ENCODE data around the gene B4GALT5.
A peak's percentile ranks its signal among the peaks of the same experiment; 100 is the strongest.
"Not testable (repeated sequence)": the region's sequence is repeated elsewhere in the genome, so short reads cannot be mapped to it uniquely, and the experiment has no call there.

B4GALT5 gene

GRCh38 chr20:49713753-49714712 is at the start of gene B4GALT5:
Gene B4GALT5, minus strand, starts transcription at chr20:49713878. Its CDS starts 188 bp downstream, at chr20:49713690.
- Mint-ChIP-seq H3K27me3 (no peaks in the 10 kb centered on the region), H3K27ac (ENCODE audit: low read depth) (peak within 1 kb of the TSS; percentile 92), H3K4me3 (peak within 1 kb of the TSS; percentile 82), H3K36me3 (ENCODE audit: insufficient read depth) (peaks cover 5% of the 10 kb centered on the region), H3K4me1 (peaks cover 40% of the 10 kb centered on the region), H3K9me3 (no peaks in the 10 kb centered on the region)
- DNase-seq (ENCODE audit: low spot score in 2 of 2) (peak; percentile 50 to 51), ATAC-seq (replicated peaks; ENCODE audit: extremely low read depth, poor library complexity, severe bottlenecking) (peak; percentile 77)

GRCh38 chr20:49762940-49763766 is 49.5 kb upstream of the B4GALT5 start:
- DNase-seq (ENCODE audit: low spot score in 2 of 2) (no peak), ATAC-seq (replicated peaks; ENCODE audit: extremely low read depth, poor library complexity, severe bottlenecking) (no peak)
- peaks cover 2% of the 10 kb centered on the region for H3K36me3 Mint-ChIP-seq (ENCODE audit: insufficient read depth)
- H3K27ac Mint-ChIP-seq (ENCODE audit: low read depth): no peak overlapping the region
- H3K27me3 Mint-ChIP-seq: no peaks in the 10 kb centered on the region
- H3K4me3 Mint-ChIP-seq: no peak overlapping the region
- H3K4me1 Mint-ChIP-seq: peaks cover 7% of the 10 kb centered on the region
- no peaks in the 10 kb centered on the region for H3K9me3 Mint-ChIP-seq

GRCh38 chr20:49761888-49762287 is 48.2 kb upstream of the B4GALT5 start:
- not testable (repeated sequence) for H3K27ac Mint-ChIP-seq (ENCODE audit: low read depth); H3K4me1 Mint-ChIP-seq; ATAC-seq (replicated peaks; ENCODE audit: extremely low read depth, poor library complexity, severe bottlenecking); H3K9me3 Mint-ChIP-seq; H3K27me3 Mint-ChIP-seq; DNase-seq (ENCODE audit: low spot score in 2 of 2); H3K36me3 Mint-ChIP-seq (ENCODE audit: insufficient read depth); H3K4me3 Mint-ChIP-seq

- Mint-ChIP-seq H3K27me3 (no peaks in the 10 kb centered on the region), H3K4me3 (no peak overlapping the region), H3K36me3 (ENCODE audit: insufficient read depth) (peaks cover 2% of the 10 kb centered on the region), H3K27ac (ENCODE audit: low read depth) (no peak overlapping the region), H3K9me3 (no peaks in the 10 kb centered on the region), H3K4me1 (no peaks in the 10 kb centered on the region)
- ATAC-seq (replicated peaks; ENCODE audit: extremely low read depth, poor library complexity, severe bottlenecking) (no peak), DNase-seq (ENCODE audit: low spot score in 2 of 2) (no peak)
Measured at GRCh38 chr20:49759266-49759950, 45.7 kb upstream of the B4GALT5 start.

GRCh38 chr20:49758781-49759180 is 45.1 kb upstream of the B4GALT5 start:
- no peak for ATAC-seq (replicated peaks; ENCODE audit: extremely low read depth, poor library complexity, severe bottlenecking)
- H3K9me3 Mint-ChIP-seq: no peaks in the 10 kb centered on the region
- no peak for DNase-seq (ENCODE audit: low spot score in 2 of 2)
- H3K27ac Mint-ChIP-seq (ENCODE audit: low read depth): no peak overlapping the region
- no peaks in the 10 kb centered on the region for H3K27me3 Mint-ChIP-seq
- H3K4me3 Mint-ChIP-seq: no peak overlapping the region
- H3K4me1 Mint-ChIP-seq: no peaks in the 10 kb centered on the region
- peaks cover 2% of the 10 kb centered on the region for H3K36me3 Mint-ChIP-seq (ENCODE audit: insufficient read depth)

- Mint-ChIP-seq H3K4me1 (no peaks in the 10 kb centered on the region), H3K27me3 (no peaks in the 10 kb centered on the region), H3K4me3 (no peak overlapping the region), H3K9me3 (no peaks in the 10 kb centered on the region), H3K27ac (ENCODE audit: low read depth) (no peak overlapping the region), H3K36me3 (ENCODE audit: insufficient read depth) (peaks cover 2% of the 10 kb centered on the region)
- DNase-seq (ENCODE audit: low spot score in 2 of 2) (no peak), ATAC-seq (replicated peaks; ENCODE audit: extremely low read depth, poor library complexity, severe bottlenecking) (no peak)
Measured at GRCh38 chr20:49757597-49757996, 43.9 kb upstream of the B4GALT5 start.

- Mint-ChIP-seq H3K27me3 (no peaks in the 10 kb centered on the region), H3K36me3 (ENCODE audit: insufficient read depth) (peaks cover 2% of the 10 kb centered on the region), H3K4me3 (no peak overlapping the region), H3K9me3 (no peaks in the 10 kb centered on the region), H3K4me1 (peaks cover under 1% of the 10 kb centered on the region), H3K27ac (ENCODE audit: low read depth) (no peak overlapping the region)
- no peak for DNase-seq (ENCODE audit: low spot score in 2 of 2)
- ATAC-seq (replicated peaks; ENCODE audit: extremely low read depth, poor library complexity, severe bottlenecking): no peak
Measured at GRCh38 chr20:49756241-49756640, 42.6 kb upstream of the B4GALT5 start.

- Mint-ChIP-seq H3K27ac (ENCODE audit: low read depth) (no peak overlapping the region), H3K9me3 (no peaks in the 10 kb centered on the region), H3K27me3 (no peaks in the 10 kb centered on the region), H3K4me3 (no peak overlapping the region), H3K4me1 (peaks cover 6% of the 10 kb centered on the region), H3K36me3 (ENCODE audit: insufficient read depth) (peaks cover 2% of the 10 kb centered on the region)
- DNase-seq (ENCODE audit: low spot score in 2 of 2) (no peak), ATAC-seq (replicated peaks; ENCODE audit: extremely low read depth, poor library complexity, severe bottlenecking) (no peak)
Measured at GRCh38 chr20:49754596-49754995, 40.9 kb upstream of the B4GALT5 start.

GRCh38 chr20:49753133-49753532 is 39.5 kb upstream of the B4GALT5 start:
- ATAC-seq (replicated peaks; ENCODE audit: extremely low read depth, poor library complexity, severe bottlenecking) (no peak), DNase-seq (ENCODE audit: low spot score in 2 of 2) (no peak)
- Mint-ChIP-seq H3K27me3 (no peaks in the 10 kb centered on the region), H3K27ac (ENCODE audit: low read depth) (no peak overlapping the region), H3K4me3 (no peak overlapping the region), H3K36me3 (ENCODE audit: insufficient read depth) (no peaks in the 10 kb centered on the region), H3K4me1 (peaks cover 6% of the 10 kb centered on the region), H3K9me3 (no peaks in the 10 kb centered on the region)

- Mint-ChIP-seq H3K9me3 (no peaks in the 10 kb centered on the region), H3K27ac (ENCODE audit: low read depth) (no peak overlapping the region), H3K4me3 (no peak overlapping the region), H3K36me3 (ENCODE audit: insufficient read depth) (no peaks in the 10 kb centered on the region), H3K27me3 (no peaks in the 10 kb centered on the region), H3K4me1 (peaks cover 6% of the 10 kb centered on the region)
- DNase-seq (ENCODE audit: low spot score in 2 of 2) (no peak), ATAC-seq (replicated peaks; ENCODE audit: extremely low read depth, poor library complexity, severe bottlenecking) (no peak)
Measured at GRCh38 chr20:49752201-49752903, 38.7 kb upstream of the B4GALT5 start.

GRCh38 chr20:49751397-49751736 is 37.7 kb upstream of the B4GALT5 start:
- no peak for DNase-seq (ENCODE audit: low spot score in 2 of 2)
- Mint-ChIP-seq H3K4me3 (no peak overlapping the region), H3K9me3 (no peaks in the 10 kb centered on the region), H3K27ac (ENCODE audit: low read depth) (no peak overlapping the region), H3K36me3 (ENCODE audit: insufficient read depth) (no peaks in the 10 kb centered on the region), H3K27me3 (no peaks in the 10 kb centered on the region), H3K4me1 (peaks cover 6% of the 10 kb centered on the region)
- no peak for ATAC-seq (replicated peaks; ENCODE audit: extremely low read depth, poor library complexity, severe bottlenecking)
